ENCODE results near the gene ATXN3. TPM values are rescaled to one million over a fixed set of nuclear protein-coding genes. Genes with fewer than 3 reads are reported as not detected.
A peak's percentile ranks its signal among the peaks of the same experiment; 100 is the strongest.

The ATXN3 gene
- 21.4 and 26.0 TPM in 2 replicates for total RNA-seq (2014; rRNA removed; shearing (Covaris generic))

GRCh38 chr14:92106143-92106926 is at the start of gene ATXN3:
ATXN3 (minus strand) TSS chr14:92106582; CDS start chr14:92106552, 30 bp downstream.
- peak; percentile 98 for DNase-seq (ENCODE audit: low read depth)

- DNase-seq (ENCODE audit: low read depth), result no peak
These were observed 48.0 kb upstream of the ATXN3 start for GRCh38 chr14:92154283-92154942.

GRCh38 chr14:92153581-92153980 is 47.2 kb upstream of the ATXN3 start:
- DNase-seq (ENCODE audit: low read depth), result no peak

- no peak for DNase-seq (ENCODE audit: low read depth)
These were observed 38.3 kb upstream of the ATXN3 start for GRCh38 chr14:92144708-92145107.

- DNase-seq (ENCODE audit: low read depth), result no peak
These were observed 37.6 kb upstream of the ATXN3 start for GRCh38 chr14:92143962-92144361.

- DNase-seq (ENCODE audit: low read depth), result no peak
These were observed 36.9 kb upstream of the ATXN3 start for GRCh38 chr14:92143309-92143708.

- DNase-seq (ENCODE audit: low read depth), result peak; percentile 24
These were observed 28.9 kb upstream of the ATXN3 start for GRCh38 chr14:92135269-92135668.

- no peak for DNase-seq (ENCODE audit: low read depth)
These were observed 28.1 kb upstream of the ATXN3 start for GRCh38 chr14:92134456-92134855.

- DNase-seq (ENCODE audit: low read depth), result no peak
These were observed 16.4 kb upstream of the ATXN3 start for GRCh38 chr14:92122761-92123160.

GRCh38 chr14:92122351-92122677 is 15.9 kb upstream of the ATXN3 start:
- DNase-seq (ENCODE audit: low read depth), result peak; percentile 28

GRCh38 chr14:92121670-92122350 is 15.4 kb upstream of the ATXN3 start, which contains the start of the genes CPSF2 and NDUFB1:
CPSF2 (plus strand) TSS chr14:92121969; CDS start chr14:92130985, 9,016 bp downstream.
NDUFB1 (minus strand) TSS chr14:92121706; CDS start chr14:92117637, 4,069 bp downstream.
- peak; percentile 78 for DNase-seq (ENCODE audit: low read depth)

- DNase-seq (ENCODE audit: low read depth), result peak; percentile 37
These were observed 14.9 kb upstream of the ATXN3 start for GRCh38 chr14:92121207-92121669.

GRCh38 chr14:92109490-92109889 is 3.1 kb upstream of the ATXN3 start:
- DNase-seq (ENCODE audit: low read depth), result no peak

GRCh38 chr14:92108345-92109254 is 2.2 kb upstream of the ATXN3 start:
- peak; percentile 58 for DNase-seq (ENCODE audit: low read depth)

GRCh38 chr14:92105893-92106142 is 564 bp downstream of the ATXN3 start:
- DNase-seq (ENCODE audit: low read depth), result peak; percentile 52

- DNase-seq (ENCODE audit: low read depth), result no peak
These were observed 1.1 kb downstream of the ATXN3 start for GRCh38 chr14:92105073-92105892.

GRCh38 chr14:92103363-92103989 is 2.9 kb downstream of the ATXN3 start:
- DNase-seq (ENCODE audit: low read depth), result no peak

GRCh38 chr14:92099802-92100201 is 6.6 kb downstream of the ATXN3 start:
- no peak for DNase-seq (ENCODE audit: low read depth)

GRCh38 chr14:92093320-92093719 is 13.1 kb downstream of the ATXN3 start:
- no peak for DNase-seq (ENCODE audit: low read depth)

GRCh38 chr14:92088494-92088893 is 17.9 kb downstream of the ATXN3 start:
- DNase-seq (ENCODE audit: low read depth), result no peak
